B cell (primary cell): ENCODE results near the gene NECAB2.

ENCODE experiments used
- EZH2 ChIP-seq: IDR thresholded peaks from 2 replicates; pipeline ENCODE4 v1.6.1; 2012; ENCODE audit warnings: borderline replicate concordance, low read depth, mild to moderate bottlenecking, moderate library complexity, low read length; ENCODE audit not compliant: insufficient read depth, poor library complexity, severe bottlenecking
- TF ChIP-seq, protein P1 (sequence below): fragments of 200-600 bp; IDR thresholded peaks from one replicate; pipeline ENCODE4 v1.8.0; 2022; ENCODE audit warnings: antibody characterized with exemption, mild to moderate bottlenecking

- TF ChIP-seq EZH2: no peak
- TF ChIP-seq, protein P1, sequence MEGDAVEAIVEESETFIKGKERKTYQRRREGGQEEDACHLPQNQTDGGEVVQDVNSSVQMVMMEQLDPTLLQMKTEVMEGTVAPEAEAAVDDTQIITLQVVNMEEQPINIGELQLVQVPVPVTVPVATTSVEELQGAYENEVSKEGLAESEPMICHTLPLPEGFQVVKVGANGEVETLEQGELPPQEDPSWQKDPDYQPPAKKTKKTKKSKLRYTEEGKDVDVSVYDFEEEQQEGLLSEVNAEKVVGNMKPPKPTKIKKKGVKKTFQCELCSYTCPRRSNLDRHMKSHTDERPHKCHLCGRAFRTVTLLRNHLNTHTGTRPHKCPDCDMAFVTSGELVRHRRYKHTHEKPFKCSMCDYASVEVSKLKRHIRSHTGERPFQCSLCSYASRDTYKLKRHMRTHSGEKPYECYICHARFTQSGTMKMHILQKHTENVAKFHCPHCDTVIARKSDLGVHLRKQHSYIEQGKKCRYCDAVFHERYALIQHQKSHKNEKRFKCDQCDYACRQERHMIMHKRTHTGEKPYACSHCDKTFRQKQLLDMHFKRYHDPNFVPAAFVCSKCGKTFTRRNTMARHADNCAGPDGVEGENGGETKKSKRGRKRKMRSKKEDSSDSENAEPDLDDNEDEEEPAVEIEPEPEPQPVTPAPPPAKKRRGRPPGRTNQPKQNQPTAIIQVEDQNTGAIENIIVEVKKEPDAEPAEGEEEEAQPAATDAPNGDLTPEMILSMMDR: no peak
Measured at GRCh38 chr16:83974475-83974874, 6.4 kb downstream of the NECAB2 start.
